ENCODE results near the gene NDUFB11.

DNA sequence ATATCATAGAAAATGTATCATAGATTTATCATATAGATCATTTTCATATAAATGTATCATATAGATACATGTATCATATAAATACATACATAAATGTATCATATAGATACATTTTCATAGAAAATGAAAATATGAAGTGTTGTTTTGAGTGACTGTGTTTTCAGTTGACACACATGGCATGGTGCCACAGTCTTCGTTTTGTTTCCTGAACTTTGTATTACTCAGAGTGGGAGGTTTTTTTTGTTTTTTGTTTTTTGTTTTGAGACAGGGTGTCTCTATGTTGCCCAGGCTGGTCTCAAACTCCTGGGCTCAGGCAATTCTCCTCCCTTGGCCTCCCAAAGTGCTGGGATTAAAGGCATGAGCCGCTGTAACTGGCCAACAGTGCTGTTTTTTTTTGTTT is 4.4 kb upstream of the NDUFB11 start:
- no peak for TF ChIP-seq EZH2phosphoT487 (IDR thresholded peaks at IDR 0.05; ENCODE audit: low read depth)
- TF ChIP-seq, protein P1, sequence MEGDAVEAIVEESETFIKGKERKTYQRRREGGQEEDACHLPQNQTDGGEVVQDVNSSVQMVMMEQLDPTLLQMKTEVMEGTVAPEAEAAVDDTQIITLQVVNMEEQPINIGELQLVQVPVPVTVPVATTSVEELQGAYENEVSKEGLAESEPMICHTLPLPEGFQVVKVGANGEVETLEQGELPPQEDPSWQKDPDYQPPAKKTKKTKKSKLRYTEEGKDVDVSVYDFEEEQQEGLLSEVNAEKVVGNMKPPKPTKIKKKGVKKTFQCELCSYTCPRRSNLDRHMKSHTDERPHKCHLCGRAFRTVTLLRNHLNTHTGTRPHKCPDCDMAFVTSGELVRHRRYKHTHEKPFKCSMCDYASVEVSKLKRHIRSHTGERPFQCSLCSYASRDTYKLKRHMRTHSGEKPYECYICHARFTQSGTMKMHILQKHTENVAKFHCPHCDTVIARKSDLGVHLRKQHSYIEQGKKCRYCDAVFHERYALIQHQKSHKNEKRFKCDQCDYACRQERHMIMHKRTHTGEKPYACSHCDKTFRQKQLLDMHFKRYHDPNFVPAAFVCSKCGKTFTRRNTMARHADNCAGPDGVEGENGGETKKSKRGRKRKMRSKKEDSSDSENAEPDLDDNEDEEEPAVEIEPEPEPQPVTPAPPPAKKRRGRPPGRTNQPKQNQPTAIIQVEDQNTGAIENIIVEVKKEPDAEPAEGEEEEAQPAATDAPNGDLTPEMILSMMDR (IDR thresholded peaks at IDR 0.05; ENCODE audit: low read depth, low read length) = no peak
